ENCODE measurements around the gene ATP5F1E.

DNA sequence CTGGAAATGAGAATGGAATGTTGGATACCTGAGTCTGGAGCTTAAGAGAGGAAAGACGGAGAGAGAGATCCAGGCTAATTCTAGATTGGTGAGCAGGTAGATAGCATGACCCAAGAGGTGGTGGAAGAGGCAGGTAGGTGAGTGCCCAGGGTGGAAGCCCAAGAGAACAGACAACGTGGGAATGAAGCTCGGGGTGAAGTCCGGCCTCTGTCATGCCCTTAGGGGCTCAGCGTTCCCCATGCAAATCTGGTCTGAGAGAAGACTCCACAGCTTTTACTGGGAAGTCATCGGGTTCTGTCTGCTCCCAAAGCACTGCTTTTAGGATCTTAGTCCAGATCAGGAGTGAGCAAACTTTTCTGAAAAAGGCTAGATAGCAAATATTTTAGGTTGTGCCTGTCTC lies 47.4 kb downstream of the ATP5F1E start:
- TF ChIP-seq, protein P1, sequence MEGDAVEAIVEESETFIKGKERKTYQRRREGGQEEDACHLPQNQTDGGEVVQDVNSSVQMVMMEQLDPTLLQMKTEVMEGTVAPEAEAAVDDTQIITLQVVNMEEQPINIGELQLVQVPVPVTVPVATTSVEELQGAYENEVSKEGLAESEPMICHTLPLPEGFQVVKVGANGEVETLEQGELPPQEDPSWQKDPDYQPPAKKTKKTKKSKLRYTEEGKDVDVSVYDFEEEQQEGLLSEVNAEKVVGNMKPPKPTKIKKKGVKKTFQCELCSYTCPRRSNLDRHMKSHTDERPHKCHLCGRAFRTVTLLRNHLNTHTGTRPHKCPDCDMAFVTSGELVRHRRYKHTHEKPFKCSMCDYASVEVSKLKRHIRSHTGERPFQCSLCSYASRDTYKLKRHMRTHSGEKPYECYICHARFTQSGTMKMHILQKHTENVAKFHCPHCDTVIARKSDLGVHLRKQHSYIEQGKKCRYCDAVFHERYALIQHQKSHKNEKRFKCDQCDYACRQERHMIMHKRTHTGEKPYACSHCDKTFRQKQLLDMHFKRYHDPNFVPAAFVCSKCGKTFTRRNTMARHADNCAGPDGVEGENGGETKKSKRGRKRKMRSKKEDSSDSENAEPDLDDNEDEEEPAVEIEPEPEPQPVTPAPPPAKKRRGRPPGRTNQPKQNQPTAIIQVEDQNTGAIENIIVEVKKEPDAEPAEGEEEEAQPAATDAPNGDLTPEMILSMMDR (IDR thresholded peaks at IDR 0.05; ENCODE audit: low read depth, low read length, missing input control): no peak
- TF ChIP-seq SP1 (IDR thresholded peaks at IDR 0.05): no peak
- TF ChIP-seq, protein P2, sequence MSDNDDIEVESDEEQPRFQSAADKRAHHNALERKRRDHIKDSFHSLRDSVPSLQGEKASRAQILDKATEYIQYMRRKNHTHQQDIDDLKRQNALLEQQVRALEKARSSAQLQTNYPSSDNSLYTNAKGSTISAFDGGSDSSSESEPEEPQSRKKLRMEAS (IDR thresholded peaks at IDR 0.05): no peak
- no peak for TF ChIP-seq JUND (IDR thresholded peaks at IDR 0.05)
- no peak for TF ChIP-seq YY1 (IDR thresholded peaks at IDR 0.05)

All from liver (tissue), 3 donors.